GM18519 (cell line): ENCODE data around the gene POLL.

Experiments
- ATAC-seq: cut with Tn5 transposase; IDR thresholded peaks from one replicate; pipeline ENCODE4 v1.9.1; 2021; ENCODE audit warnings: mild to moderate bottlenecking, moderate library complexity; ENCODE audit not compliant: unreplicated experiment, low FRiP score

POLL gene

DNA sequence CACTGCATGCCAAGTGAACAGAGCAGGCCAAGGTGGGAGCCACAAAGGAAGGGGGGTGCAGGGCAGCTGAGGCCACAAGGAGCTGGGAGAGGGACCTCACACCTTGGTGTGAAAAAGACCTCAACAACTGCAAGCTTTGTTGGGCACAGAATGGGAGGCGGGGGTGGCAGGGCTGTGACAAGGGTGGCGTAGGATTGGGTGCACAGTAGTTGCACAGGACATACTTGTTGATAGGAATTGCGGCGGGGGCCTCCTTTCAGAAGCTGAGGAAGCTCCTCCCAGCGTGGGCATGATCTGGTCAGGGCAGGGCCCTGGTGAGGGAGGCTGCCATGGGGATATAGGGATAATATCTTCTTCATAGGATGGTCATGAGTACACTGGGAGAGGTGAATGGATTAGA, 25.8 kb downstream of the POLL start:
- ATAC-seq = no peak

- ATAC-seq = no peak
Observed at GRCh38 chr10:101561068-101561915, 26.8 kb downstream of the POLL start.

- no peak for ATAC-seq
Observed at GRCh38 chr10:101560298-101561067, 27.6 kb downstream of the POLL start.

GRCh38 chr10:101559596-101560297, 28.3 kb downstream of the POLL start:
- ATAC-seq = no peak

- no peak for ATAC-seq
Observed at GRCh38 chr10:101558671-101559595, 29.1 kb downstream of the POLL start.

DNA sequence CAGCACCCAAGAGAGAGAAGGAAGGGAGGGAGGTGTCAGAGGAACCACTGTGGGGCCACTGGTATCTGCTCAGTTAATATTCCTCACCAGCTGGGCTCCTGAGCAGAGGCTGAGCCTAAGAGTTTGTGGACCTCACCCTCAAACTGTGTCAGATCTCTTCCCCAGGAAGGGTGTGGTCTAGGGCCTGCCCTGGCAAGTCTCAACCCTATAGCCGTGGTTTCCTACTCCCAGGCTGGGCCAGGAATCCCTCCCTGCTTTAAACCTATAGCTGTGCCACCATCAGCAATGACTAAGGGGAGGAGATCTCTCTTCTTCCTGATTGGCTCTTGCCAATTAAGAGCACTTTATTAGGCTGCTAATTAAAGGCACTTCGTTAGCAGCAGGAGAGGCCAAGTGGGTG, 29.9 kb downstream of the POLL start:
- ATAC-seq = no peak

DNA sequence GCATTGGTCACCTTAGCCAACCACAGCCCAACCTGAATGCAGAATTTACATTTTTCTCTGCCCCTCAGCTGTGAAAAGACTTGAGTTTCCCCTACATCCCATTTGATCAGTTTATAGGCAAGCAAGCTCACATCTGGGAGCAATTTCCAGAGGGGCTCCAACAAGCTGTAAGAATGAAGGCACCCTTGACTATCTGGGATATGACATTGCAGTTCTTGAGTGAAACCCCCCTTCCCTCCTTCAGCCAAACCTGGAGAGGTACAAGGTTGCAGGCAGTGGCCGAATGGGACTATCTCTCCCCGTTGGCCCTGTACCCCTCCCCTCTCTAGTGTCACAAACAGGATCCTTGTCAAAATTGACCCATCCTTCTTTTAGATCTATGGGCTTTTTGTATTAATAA, 30.5 kb downstream of the POLL start:
- ATAC-seq = no peak

GRCh38 chr10:101552442-101552841, 35.6 kb downstream of the POLL start:
- ATAC-seq = no peak

- ATAC-seq = no peak
Observed at GRCh38 chr10:101550965-101551364, 37.1 kb downstream of the POLL start.

DNA sequence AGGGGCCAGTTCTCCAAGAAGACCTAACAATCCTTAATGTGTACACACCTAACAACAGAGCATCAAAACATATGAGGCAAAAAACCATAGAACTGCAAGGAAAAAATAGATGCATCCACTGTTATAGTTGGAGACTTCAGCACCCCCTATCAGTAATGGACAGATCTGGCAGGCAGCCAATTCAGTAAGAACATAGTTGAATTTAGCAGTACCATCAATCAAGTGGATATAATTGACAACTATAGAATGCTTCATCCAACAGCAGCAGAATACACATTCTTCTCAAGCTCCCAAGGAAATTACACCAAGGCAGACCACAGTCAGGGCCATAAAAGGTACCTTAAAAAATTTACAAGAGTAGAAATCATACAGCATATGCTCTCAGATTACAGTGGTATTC, 42.2 kb downstream of the POLL start:
- no peak for ATAC-seq

DNA sequence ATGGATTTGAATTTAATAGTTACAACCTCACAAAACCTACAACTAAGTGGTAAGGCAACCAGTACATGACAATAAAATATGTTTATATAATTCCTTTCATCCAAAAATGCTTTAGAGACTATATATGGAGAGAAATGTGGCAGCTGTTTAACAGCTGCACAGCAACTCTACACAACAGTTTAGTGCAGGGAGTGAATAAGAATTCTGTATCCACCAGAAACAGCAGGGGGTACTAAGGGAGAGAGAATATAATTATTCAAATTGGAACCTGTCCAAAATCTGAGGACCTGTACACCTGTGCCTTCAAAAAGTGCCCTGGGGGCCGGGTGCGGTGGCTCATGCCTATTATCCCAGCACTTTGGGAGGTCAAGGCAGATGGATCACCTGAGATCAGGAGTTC, 49.6 kb downstream of the POLL start:
- no peak for ATAC-seq

DNA sequence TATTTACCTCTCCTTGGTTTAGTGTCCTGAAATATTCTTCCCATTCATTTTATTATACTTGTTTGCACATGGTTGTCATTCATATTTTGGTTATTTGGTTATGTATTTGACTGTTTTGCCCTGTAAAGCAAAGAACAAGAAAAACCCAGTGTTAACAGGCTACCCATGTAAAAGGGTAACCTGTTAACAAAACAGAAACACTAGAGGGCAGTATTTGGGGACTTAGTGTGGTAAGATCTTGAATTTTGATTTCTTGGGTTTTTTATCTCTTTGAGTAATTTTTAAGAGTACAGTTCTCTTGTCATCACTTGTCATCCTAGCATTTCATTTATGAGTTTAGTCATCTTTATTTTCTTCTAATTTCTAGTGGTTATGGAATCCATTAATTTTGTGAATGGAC, 51.3 kb downstream of the POLL start:
- no peak for ATAC-seq

DNA sequence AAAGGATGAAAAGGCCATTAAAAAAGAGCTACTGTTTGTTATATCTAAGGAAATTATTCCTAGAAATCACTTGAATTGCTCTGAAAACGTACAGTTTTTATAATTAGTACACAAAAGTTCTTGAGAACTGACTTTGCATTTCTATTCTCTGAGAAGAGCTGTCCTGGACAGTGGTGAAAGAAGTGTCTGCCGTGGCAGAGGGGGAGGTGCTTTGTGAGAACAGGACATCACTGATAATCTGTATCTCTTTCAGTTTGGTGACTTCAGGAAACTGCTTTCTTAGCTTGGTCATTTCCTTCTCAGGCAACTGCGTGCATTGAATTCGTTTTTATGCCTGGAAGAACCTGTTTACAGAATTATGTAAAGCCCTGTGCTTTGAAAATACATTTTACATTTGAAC, 52.1 kb downstream of the POLL start:
- no peak for ATAC-seq

GRCh38 chr10:101529725-101530553, 58.1 kb downstream of the POLL start:
- no peak for ATAC-seq

- no peak for ATAC-seq
Observed at GRCh38 chr10:101529207-101529606, 58.9 kb downstream of the POLL start.
